ENCODE data around the gene RAD51B.

GRCh38 chr14:68477461-68478085 lies 658.0 kb downstream of the RAD51B start:
- TF ChIP-seq CTCF (IDR thresholded peaks at IDR 0.05), result no peak
- no peak for TF ChIP-seq POLR2A (IDR thresholded peaks at IDR 0.05)
